ENCODE data around the gene TMEM8B.

TMEM8B gene

DNA sequence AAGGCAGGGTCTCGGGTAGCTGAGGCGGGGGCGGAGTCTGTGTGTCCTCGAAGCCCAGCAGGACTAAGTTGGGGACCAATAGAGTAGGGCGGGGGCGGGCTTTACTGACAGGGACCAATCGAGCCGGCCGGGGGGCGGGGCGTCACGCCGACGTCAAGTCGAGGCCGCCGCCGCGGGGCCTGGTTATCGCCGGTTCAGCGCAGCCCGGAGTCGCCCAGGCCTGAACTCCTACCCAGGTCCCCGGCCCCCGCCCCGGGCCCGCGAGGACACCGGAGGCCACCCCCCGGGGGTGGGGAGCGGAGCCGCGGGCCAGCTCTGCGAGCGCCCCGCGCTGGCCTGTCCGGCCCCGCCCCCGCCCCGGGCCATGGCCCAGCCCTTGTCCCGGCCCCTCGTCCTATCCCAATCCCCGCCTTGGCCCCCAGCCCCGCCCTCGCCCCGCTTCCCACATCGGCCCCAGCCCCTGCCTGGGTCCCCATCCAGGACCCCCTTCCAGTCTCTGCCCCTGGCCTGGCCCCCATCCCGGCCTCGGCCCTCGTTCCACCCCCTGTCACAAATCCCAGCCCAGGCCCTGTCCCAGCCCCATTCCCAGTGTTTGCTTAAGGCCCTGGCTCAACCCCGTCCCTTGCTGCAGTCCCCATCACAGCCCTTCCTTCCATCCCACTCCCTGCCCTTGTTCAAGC, at the start of gene TMEM8B:
TMEM8B (plus strand) TSS at position 145 of the 680 bp plus-strand sequence; CDS start at position 365, 220 bp downstream.
- TF ChIP-seq CTCF (conservative IDR thresholded peaks at IDR 0.05; ENCODE audit: low read depth, low read length), result no peak
- DNase-seq (ENCODE audit: low read depth), result peak; percentile 60
- H3K4me3 ChIP-seq (ENCODE audit: low read length), result peak within 1 kb of the TSS; percentile 82

- no peak for DNase-seq (ENCODE audit: low read depth)
- no peak overlapping the region for H3K4me3 ChIP-seq (ENCODE audit: low read length)
- no peak for TF ChIP-seq CTCF (conservative IDR thresholded peaks at IDR 0.05; ENCODE audit: low read depth, low read length)
Observed at GRCh38 chr9:35781066-35781465, 48.0 kb upstream of the TMEM8B start.

DNA sequence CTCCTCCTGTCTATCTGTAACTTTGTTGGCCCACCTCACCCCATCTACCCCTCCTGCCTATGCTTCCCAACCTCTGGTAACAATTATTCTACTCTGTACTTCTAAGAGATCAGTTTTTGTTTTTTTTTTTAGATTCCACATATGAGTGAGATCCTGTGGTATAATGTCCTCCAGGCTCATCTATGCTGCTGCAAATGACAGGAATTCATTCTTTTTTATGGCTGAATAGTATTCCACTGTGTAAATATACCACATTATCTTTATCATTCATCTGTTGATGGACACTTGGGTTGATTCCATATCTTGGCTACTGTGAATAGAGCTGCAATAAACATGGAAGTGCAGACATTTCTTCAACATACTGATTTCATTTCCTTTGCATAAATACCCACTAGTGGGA, 45.6 kb upstream of the TMEM8B start:
- DNase-seq (ENCODE audit: low read depth), result no peak
- TF ChIP-seq CTCF (conservative IDR thresholded peaks at IDR 0.05; ENCODE audit: low read depth, low read length), result no peak
- no peak overlapping the region for H3K4me3 ChIP-seq (ENCODE audit: low read length)

GRCh38 chr9:35789541-35789940, 39.5 kb upstream of the TMEM8B start:
- no peak overlapping the region for H3K4me3 ChIP-seq (ENCODE audit: low read length)
- TF ChIP-seq CTCF (conservative IDR thresholded peaks at IDR 0.05; ENCODE audit: low read depth, low read length), result no peak
- no peak for DNase-seq (ENCODE audit: low read depth)

DNA sequence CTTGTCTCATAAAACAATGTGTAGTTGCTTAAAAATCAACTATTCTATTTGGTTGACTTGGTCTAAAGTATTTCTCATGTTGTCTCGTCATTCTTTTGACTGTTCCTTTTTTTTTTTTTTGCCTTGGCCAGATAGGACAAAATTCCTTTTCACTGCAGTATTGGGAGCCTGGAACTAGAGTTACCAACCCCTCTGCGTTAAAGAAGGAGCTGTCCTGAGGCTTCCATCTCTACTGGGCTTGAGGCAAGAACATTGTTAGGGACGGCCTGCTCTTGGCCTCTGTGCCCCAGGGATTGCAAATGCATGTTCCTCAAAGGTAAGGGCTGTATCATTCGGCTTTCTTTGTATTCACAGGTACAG, 39.0 kb upstream of the TMEM8B start:
- DNase-seq (ENCODE audit: low read depth), result no peak
- TF ChIP-seq CTCF (conservative IDR thresholded peaks at IDR 0.05; ENCODE audit: low read depth, low read length), result no peak
- H3K4me3 ChIP-seq (ENCODE audit: low read length), result no peak overlapping the region

DNA sequence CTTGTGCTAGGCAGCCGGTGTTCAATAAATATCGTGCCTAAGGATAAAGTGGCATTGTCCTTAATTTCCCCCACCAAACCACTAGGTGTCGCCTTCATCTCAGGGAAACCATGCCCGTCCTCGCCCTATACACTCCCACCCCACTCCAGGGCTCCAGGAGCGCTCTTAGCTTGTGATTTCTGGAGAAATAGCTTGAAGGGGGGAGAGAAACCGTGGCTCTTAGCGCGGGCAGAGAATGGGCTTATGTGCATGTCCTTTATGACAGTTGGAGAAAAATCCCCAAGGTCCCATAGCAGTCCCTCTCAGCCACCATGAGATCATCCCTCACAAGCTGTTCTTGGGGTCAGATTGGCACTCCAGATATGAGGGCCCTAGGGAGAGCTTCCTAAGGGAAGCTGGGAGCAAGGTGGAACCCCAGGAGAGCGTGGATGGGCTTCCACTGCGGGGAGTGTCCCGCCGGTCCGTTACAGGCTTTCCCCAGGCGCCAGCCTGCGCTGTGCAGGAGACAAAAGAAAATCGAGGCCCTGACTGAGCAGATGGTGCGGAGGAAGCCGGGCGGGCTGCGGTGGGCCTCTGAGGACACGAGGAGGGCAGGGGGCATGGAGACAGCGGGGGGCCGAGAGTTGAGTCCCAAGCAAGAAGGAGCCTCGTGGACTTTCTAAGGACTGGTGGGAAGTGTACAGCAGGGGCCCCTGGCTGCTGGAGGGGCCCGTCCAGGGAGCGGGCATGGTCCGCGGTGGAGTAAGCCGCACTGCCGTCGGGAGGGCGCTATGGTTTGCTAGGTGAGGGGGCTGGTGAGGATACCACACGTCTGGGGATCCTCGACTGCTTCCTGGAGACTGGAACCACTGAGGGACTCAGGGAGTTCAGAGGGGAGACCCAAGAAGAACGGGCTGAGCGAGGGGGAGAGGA, 38.4 kb upstream of the TMEM8B start:
- DNase-seq (ENCODE audit: low read depth), result peak; percentile 51
- peak; percentile 87 for TF ChIP-seq CTCF (conservative IDR thresholded peaks at IDR 0.05; ENCODE audit: low read depth, low read length)
- H3K4me3 ChIP-seq (ENCODE audit: low read length), result peak overlapping the region; percentile 32

Measured in retinal pigment epithelial cell (primary cell).